Ascending aorta (tissue), 2 donors: Measurements from ENCODE around the gene ANGPT4. TPM values are rescaled to one million over a fixed set of nuclear protein-coding genes. Genes with fewer than 3 reads are reported as not detected.

Experiments used
- DNase-seq, 2 donors: peaks; one replicate each; pipeline ENCODE4 v3.0.0-alpha.2; 2019; ENCODE audit warnings: low spot score in 2 of 2
- H3K27ac ChIP-seq, 2 donors: fragments of 200-600 bp; sonication (generic); one replicate each; pipeline ENCODE4 v1.5.1; 2016 to 2017; ENCODE audit warnings: mild to moderate bottlenecking in 1 of 2
- H3K27me3 ChIP-seq: fragments of 200-600 bp; sonication (generic); one replicate; pipeline ENCODE4 v1.5.1; 2017
- H3K36me3 ChIP-seq, 2 donors: fragments of 200-600 bp; sonication (generic); one replicate each; pipeline ENCODE4 v1.5.1; 2016
- H3K4me1 ChIP-seq, 2 donors: fragments of 200-600 bp; sonication (generic); one replicate each; pipeline ENCODE4 v1.5.1; 2016 to 2017; ENCODE audit warnings: mild to moderate bottlenecking in 1 of 2
- H3K4me3 ChIP-seq, 2 donors: fragments of 200-600 bp; sonication (generic); one replicate each; pipeline ENCODE4 v1.5.1; 2016 to 2017; ENCODE audit warnings: mild to moderate bottlenecking in 1 of 2
- H3K9me3 ChIP-seq, 2 donors: fragments of 200-600 bp; sonication (generic); one replicate each; pipeline ENCODE4 v1.5.1; 2016
- CTCF ChIP-seq, 3 experiments: fragments of 200-600 bp in 2 of 3; fragments of 450-650 bp in 1 of 3; sonication (generic) in 2 of 3; IDR thresholded peaks; one replicate each; pipeline ENCODE4 v1.5.1; 2016 to 2019; ENCODE audit warnings: antibody characterized with exemption in 3 of 3, mild to moderate bottlenecking in 1 of 3, moderate library complexity in 1 of 3
- intact Hi-C: fragments of 100-400 bp; cut with DNase I; formaldehyde crosslinking; loops from one replicate; pipeline ENCODE4 v1.15.1; 2023
- total RNA-seq: library from RNA; depleted of rRNA; stranded (reverse); fragments of >200 nt; gene quantifications from one replicate; pipeline ENCODE4 v1.1.0, GENCODE V29; 2016

The ANGPT4 gene
- total RNA-seq, 1 donor from 2014 or later, result 5.7 TPM

GRCh38 chr20:959996-960615, 44.0 kb upstream of the ANGPT4 start:
- no peaks in the 10 kb centered on the region for H3K27me3 ChIP-seq
- intact Hi-C loops, result no loop called here
- no peaks in the 10 kb centered on the region for H3K4me1 ChIP-seq
- H3K4me3 ChIP-seq, result no peak overlapping the region
- no peak overlapping the region for H3K27ac ChIP-seq
- no peaks in the 10 kb centered on the region for H3K36me3 ChIP-seq
- no peaks in the 10 kb centered on the region for H3K9me3 ChIP-seq
- DNase-seq, result no peak
- no peak for TF ChIP-seq CTCF (IDR thresholded peaks at IDR 0.05)

GRCh38 chr20:958936-959815, 43.0 kb upstream of the ANGPT4 start:
- H3K36me3 ChIP-seq, result no peaks in the 10 kb centered on the region
- intact Hi-C loops, result no loop called here
- no peaks in the 10 kb centered on the region for H3K9me3 ChIP-seq
- no peaks in the 10 kb centered on the region for H3K27me3 ChIP-seq
- H3K4me1 ChIP-seq, result no peaks in the 10 kb centered on the region
- DNase-seq, result no peak
- no peak overlapping the region for H3K27ac ChIP-seq
- H3K4me3 ChIP-seq, result no peak overlapping the region
- no peak for TF ChIP-seq CTCF (IDR thresholded peaks at IDR 0.05)

- no peak overlapping the region for H3K4me3 ChIP-seq
- H3K27me3 ChIP-seq, result no peaks in the 10 kb centered on the region
- TF ChIP-seq CTCF (IDR thresholded peaks at IDR 0.05), result no peak
- H3K4me1 ChIP-seq, result no peaks in the 10 kb centered on the region
- DNase-seq, result no peak
- H3K27ac ChIP-seq, result no peak overlapping the region
- no peaks in the 10 kb centered on the region for H3K9me3 ChIP-seq
- no peaks in the 10 kb centered on the region for H3K36me3 ChIP-seq
- intact Hi-C loops, result no loop called here
Measured at GRCh38 chr20:957544-957943, 41.4 kb upstream of the ANGPT4 start.

- peak in 1 of 2 donors; percentile 75 for DNase-seq
- H3K27ac ChIP-seq, result no peak overlapping the region
- no peaks in the 10 kb centered on the region for H3K27me3 ChIP-seq
- TF ChIP-seq CTCF (IDR thresholded peaks at IDR 0.05), result peak; percentile 84 to 93 (median 93)
- H3K4me1 ChIP-seq, result no peaks in the 10 kb centered on the region
- no peaks in the 10 kb centered on the region for H3K36me3 ChIP-seq
- H3K9me3 ChIP-seq, result no peaks in the 10 kb centered on the region
- intact Hi-C loops, result loop anchor here (1.0 kb wide), 1 partner anchor 140 kb away; no protein-coding TSS in a partner anchor
- H3K4me3 ChIP-seq, result no peak overlapping the region
Measured at GRCh38 chr20:956330-956951, 40.3 kb upstream of the ANGPT4 start.

GRCh38 chr20:955656-956055, 39.5 kb upstream of the ANGPT4 start:
- no peak overlapping the region for H3K27ac ChIP-seq
- DNase-seq, result no peak
- TF ChIP-seq CTCF (IDR thresholded peaks at IDR 0.05), result no peak
- H3K27me3 ChIP-seq, result no peaks in the 10 kb centered on the region
- no peaks in the 10 kb centered on the region for H3K4me1 ChIP-seq
- no peak overlapping the region for H3K4me3 ChIP-seq
- intact Hi-C loops, result loop anchor here (1.0 kb wide), 1 partner anchor 139 kb away; no protein-coding TSS in a partner anchor
- H3K36me3 ChIP-seq, result no peaks in the 10 kb centered on the region
- H3K9me3 ChIP-seq, result no peaks in the 10 kb centered on the region
